ENCODE data around the gene EXT2. TPM values are rescaled to one million over a fixed set of nuclear protein-coding genes. Genes with fewer than 3 reads are reported as not detected.

The EXT2 gene
- total RNA-seq, 1 experiment from 2014 or later = 39.1 TPM

DNA sequence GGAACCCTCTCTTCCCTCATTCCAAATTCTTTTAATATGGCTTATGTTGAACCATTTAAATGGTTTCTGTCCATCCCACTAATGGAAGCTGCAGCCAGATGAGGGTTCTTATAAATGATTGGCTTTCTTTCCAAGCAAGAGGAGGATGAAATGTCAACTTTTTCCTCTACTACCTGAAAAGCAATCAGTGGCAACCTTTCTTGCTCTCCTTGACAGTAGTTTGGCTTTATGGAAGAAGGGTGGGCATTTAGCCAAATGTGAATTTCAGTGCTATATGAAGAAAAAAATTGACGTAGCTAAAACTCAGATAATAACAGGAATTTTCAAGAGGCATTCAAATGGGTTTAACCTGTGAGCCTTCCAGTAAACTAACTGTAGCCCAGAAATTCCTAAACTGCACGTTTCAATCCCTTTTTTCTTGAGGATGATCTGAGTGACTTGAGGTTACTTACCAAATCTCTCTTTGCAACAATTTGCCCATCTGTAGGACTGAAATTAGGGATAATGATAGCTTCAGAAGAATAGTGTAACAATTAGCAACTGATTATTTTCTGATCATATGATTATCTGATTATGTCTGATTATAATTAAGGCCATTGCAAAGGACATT, 90.9 kb downstream of the EXT2 start (continued):
- TF ChIP-seq, protein P1, sequence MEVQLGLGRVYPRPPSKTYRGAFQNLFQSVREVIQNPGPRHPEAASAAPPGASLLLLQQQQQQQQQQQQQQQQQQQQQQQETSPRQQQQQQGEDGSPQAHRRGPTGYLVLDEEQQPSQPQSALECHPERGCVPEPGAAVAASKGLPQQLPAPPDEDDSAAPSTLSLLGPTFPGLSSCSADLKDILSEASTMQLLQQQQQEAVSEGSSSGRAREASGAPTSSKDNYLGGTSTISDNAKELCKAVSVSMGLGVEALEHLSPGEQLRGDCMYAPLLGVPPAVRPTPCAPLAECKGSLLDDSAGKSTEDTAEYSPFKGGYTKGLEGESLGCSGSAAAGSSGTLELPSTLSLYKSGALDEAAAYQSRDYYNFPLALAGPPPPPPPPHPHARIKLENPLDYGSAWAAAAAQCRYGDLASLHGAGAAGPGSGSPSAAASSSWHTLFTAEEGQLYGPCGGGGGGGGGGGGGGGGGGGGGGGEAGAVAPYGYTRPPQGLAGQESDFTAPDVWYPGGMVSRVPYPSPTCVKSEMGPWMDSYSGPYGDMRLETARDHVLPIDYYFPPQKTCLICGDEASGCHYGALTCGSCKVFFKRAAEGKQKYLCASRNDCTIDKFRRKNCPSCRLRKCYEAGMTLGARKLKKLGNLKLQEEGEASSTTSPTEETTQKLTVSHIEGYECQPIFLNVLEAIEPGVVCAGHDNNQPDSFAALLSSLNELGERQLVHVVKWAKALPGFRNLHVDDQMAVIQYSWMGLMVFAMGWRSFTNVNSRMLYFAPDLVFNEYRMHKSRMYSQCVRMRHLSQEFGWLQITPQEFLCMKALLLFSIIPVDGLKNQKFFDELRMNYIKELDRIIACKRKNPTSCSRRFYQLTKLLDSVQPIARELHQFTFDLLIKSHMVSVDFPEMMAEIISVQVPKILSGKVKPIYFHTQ (CRISPR knock-in tag; IDR thresholded peaks at IDR 0.05) = no peak
- TF ChIP-seq, protein P2, sequence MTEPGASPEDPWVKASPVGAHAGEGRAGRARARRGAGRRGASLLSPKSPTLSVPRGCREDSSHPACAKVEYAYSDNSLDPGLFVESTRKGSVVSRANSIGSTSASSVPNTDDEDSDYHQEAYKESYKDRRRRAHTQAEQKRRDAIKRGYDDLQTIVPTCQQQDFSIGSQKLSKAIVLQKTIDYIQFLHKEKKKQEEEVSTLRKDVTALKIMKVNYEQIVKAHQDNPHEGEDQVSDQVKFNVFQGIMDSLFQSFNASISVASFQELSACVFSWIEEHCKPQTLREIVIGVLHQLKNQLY (CRISPR knock-in tag; IDR thresholded peaks at IDR 0.05) = no peak
- TF ChIP-seq, protein P3, sequence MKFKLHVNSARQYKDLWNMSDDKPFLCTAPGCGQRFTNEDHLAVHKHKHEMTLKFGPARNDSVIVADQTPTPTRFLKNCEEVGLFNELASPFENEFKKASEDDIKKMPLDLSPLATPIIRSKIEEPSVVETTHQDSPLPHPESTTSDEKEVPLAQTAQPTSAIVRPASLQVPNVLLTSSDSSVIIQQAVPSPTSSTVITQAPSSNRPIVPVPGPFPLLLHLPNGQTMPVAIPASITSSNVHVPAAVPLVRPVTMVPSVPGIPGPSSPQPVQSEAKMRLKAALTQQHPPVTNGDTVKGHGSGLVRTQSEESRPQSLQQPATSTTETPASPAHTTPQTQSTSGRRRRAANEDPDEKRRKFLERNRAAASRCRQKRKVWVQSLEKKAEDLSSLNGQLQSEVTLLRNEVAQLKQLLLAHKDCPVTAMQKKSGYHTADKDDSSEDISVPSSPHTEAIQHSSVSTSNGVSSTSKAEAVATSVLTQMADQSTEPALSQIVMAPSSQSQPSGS (CRISPR knock-in tag; IDR thresholded peaks at IDR 0.05; ENCODE audit: borderline replicate concordance, low read depth) = no peak
- no peak for TF ChIP-seq ELF4 (CRISPR knock-in tag; IDR thresholded peaks at IDR 0.05; ENCODE audit: low read depth)

DNA sequence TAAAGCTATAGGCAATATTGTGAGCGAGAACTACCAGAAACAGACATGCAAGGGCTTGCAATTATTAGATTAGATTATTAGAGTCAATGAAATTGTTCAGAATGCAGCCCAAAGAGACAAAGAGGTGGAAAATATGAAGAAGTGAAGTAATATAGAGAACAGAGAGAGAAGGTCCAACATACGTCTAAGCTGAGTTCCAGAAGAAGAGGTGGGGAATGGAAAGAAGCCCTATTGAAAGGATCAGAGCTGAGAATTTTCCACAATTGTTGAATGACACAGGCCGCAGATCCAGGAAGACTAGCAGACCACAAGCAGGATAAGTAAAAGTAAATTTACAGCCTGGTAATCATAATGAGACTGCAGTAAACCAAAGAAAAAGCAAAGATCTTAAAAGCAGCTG, 93.2 kb downstream of the EXT2 start:
- Mint-ChIP-seq H3K36me3 (peaks cover 34% of the 10 kb centered on the region), H3K9me3 (peaks cover 28% of the 10 kb centered on the region), H3K4me1 (peaks cover 24% of the 10 kb centered on the region), H3K4me3 (no peak overlapping the region), H3K27ac (no peak overlapping the region), H3K27me3 (ENCODE audit: low read depth) (no peaks in the 10 kb centered on the region; the same call in 1 of the 2 replicates)
- POLR2A ChIA-PET = no interaction called here
- no peak for ATAC-seq
- CTCF ChIA-PET = no interaction called here
- TF ChIP-seq, protein P4, sequence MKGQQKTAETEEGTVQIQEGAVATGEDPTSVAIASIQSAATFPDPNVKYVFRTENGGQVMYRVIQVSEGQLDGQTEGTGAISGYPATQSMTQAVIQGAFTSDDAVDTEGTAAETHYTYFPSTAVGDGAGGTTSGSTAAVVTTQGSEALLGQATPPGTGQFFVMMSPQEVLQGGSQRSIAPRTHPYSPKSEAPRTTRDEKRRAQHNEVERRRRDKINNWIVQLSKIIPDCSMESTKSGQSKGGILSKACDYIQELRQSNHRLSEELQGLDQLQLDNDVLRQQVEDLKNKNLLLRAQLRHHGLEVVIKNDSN (CRISPR knock-in tag; IDR thresholded peaks at IDR 0.05) = no peak
- TF ChIP-seq GTF2I (CRISPR knock-in tag; conservative IDR thresholded peaks at IDR 0.05) = no peak
- TF ChIP-seq, protein P5, sequence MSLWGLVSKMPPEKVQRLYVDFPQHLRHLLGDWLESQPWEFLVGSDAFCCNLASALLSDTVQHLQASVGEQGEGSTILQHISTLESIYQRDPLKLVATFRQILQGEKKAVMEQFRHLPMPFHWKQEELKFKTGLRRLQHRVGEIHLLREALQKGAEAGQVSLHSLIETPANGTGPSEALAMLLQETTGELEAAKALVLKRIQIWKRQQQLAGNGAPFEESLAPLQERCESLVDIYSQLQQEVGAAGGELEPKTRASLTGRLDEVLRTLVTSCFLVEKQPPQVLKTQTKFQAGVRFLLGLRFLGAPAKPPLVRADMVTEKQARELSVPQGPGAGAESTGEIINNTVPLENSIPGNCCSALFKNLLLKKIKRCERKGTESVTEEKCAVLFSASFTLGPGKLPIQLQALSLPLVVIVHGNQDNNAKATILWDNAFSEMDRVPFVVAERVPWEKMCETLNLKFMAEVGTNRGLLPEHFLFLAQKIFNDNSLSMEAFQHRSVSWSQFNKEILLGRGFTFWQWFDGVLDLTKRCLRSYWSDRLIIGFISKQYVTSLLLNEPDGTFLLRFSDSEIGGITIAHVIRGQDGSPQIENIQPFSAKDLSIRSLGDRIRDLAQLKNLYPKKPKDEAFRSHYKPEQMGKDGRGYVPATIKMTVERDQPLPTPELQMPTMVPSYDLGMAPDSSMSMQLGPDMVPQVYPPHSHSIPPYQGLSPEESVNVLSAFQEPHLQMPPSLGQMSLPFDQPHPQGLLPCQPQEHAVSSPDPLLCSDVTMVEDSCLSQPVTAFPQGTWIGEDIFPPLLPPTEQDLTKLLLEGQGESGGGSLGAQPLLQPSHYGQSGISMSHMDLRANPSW (CRISPR knock-in tag; conservative IDR thresholded peaks at IDR 0.05; ENCODE audit: low read depth) = no peak
- TF ChIP-seq, protein P3 (CRISPR knock-in tag; IDR thresholded peaks at IDR 0.05; ENCODE audit: borderline replicate concordance, low read depth) = no peak
- no peak for TF ChIP-seq ZNF219 (CRISPR knock-in tag; IDR thresholded peaks at IDR 0.05; ENCODE audit: borderline replicate concordance)
- TF ChIP-seq JUN (CRISPR knock-in tag; IDR thresholded peaks at IDR 0.05) = no peak
- TF ChIP-seq, protein P6, sequence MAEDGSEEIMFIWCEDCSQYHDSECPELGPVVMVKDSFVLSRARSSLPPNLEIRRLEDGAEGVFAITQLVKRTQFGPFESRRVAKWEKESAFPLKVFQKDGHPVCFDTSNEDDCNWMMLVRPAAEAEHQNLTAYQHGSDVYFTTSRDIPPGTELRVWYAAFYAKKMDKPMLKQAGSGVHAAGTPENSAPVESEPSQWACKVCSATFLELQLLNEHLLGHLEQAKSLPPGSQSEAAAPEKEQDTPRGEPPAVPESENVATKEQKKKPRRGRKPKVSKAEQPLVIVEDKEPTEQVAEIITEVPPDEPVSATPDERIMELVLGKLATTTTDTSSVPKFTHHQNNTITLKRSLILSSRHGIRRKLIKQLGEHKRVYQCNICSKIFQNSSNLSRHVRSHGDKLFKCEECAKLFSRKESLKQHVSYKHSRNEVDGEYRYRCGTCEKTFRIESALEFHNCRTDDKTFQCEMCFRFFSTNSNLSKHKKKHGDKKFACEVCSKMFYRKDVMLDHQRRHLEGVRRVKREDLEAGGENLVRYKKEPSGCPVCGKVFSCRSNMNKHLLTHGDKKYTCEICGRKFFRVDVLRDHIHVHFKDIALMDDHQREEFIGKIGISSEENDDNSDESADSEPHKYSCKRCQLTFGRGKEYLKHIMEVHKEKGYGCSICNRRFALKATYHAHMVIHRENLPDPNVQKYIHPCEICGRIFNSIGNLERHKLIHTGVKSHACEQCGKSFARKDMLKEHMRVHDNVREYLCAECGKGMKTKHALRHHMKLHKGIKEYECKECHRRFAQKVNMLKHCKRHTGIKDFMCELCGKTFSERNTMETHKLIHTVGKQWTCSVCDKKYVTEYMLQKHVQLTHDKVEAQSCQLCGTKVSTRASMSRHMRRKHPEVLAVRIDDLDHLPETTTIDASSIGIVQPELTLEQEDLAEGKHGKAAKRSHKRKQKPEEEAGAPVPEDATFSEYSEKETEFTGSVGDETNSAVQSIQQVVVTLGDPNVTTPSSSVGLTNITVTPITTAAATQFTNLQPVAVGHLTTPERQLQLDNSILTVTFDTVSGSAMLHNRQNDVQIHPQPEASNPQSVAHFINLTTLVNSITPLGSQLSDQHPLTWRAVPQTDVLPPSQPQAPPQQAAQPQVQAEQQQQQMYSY (CRISPR knock-in tag; IDR thresholded peaks at IDR 0.05) = no peak
- no peak for TF ChIP-seq SMAD3 (CRISPR knock-in tag; IDR thresholded peaks at IDR 0.05; ENCODE audit: borderline replicate concordance)
- no peak for TF ChIP-seq SOX15 (CRISPR knock-in tag; IDR thresholded peaks at IDR 0.05)
- TF ChIP-seq ZNF671 (CRISPR knock-in tag; IDR thresholded peaks at IDR 0.05) = no peak
- TF ChIP-seq, protein P7, sequence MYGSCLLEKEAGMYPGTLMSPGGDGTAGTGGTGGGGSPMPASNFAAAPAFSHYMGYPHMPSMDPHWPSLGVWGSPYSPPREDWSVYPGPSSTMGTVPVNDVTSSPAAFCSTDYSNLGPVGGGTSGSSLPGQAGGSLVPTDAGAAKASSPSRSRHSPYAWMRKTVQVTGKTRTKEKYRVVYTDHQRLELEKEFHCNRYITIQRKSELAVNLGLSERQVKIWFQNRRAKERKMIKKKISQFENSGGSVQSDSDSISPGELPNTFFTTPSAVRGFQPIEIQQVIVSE (CRISPR knock-in tag; IDR thresholded peaks at IDR 0.05; ENCODE audit: borderline replicate concordance) = no peak
- no peak for TF ChIP-seq CBFB (CRISPR knock-in tag; IDR thresholded peaks at IDR 0.05; ENCODE audit: low read depth)
- DNase-seq (ENCODE audit: low spot score) = no peak

Data from WTC11 (cell line).